Embryonic facial prominence (tissue), 1 donor: ENCODE data around the gene CDK14.

Experiments used
- DNase-seq: peaks from one replicate; pipeline ENCODE4 v3.0.0-alpha.2; 2016; ENCODE audit errors: extremely low spot score

The CDK14 gene

DNA sequence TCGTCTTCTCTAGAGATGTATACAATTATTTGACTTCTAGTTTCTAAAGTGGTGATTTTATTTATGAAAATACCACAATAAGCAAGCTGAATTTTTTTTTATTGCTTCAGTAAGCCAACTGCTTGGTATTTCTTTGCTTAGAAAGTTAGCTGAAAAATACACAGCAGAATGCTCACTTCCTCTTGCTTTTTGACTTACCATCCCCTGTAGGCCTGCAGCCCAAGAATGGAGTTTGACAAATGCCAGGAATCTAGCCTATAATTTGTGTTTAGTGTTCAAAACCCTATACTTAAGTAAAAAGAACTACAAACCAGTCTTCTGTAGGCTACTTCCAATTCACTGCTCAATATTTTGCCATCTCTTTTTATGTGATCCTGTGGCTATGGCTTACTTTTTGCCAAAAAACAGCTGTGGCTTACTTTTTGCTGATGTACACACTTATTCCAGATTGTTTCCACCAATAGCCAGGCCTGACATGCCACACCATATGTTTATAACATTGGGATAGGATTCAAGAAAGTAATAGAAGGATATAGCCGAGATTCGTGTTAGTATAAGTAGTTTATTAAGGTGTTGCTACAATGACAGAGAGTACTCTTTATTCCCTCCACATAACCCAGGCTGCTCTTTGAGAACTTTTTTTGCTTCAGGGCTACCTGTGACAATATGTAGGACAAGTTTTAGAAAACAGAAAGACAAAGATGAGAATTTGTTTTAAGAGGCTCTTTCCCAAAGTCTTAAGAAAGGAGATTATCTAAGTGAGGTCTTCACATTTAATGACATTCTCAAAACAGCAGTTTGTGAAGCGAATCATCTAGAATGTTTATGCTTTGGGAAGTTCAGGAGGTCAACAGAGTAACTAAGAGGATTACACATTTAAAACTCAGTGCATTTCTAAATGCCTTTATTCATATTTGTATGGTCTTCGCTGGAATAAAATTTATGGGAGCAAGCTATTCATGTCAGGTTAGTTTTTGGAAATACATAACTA is 404.2 kb downstream of the CDK14 start:
- DNase-seq, result peak; percentile 15

DNA sequence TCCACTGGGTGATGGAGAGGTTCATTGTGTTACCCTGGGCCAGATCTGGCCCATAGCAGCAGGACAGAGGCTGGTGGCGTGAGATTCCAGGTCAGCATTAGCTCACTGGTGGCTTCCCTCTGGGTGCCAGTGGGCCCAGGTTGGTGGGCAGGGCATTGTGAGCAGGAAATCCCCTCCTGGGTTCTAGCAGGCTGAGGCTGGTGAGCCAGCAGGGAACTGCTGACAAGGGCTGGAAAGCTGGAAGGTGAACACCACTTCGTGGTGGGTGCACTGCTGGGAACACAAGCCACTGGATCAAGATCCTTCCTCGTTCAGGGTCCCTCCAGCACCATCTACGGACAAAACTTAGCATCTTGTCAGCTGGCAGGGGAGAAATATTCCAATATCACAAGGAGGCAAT is 408.9 kb downstream of the CDK14 start:
- no peak for DNase-seq

DNA sequence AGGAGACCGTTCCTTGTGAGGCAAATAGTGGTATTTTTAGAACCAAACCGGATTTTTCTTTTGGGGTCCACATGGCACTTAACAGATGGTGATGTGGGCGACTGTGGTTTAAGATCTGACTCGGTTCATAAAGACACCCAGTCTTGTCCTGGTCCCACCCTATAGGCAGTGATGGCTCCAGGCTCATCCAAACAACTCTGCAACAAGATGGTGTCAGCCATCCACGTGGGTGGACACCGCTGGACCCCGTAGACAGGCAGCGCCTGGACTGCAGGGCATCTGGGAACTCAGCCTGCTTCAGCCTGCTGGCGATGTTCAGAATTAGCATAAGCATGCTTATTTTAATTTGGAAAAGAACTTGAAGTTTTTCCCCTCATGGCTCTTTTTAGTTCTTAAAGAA is 409.7 kb downstream of the CDK14 start:
- no peak for DNase-seq

- no peak for DNase-seq
Measured at GRCh38 chr7:91007371-91007770, 411.2 kb downstream of the CDK14 start.

DNA sequence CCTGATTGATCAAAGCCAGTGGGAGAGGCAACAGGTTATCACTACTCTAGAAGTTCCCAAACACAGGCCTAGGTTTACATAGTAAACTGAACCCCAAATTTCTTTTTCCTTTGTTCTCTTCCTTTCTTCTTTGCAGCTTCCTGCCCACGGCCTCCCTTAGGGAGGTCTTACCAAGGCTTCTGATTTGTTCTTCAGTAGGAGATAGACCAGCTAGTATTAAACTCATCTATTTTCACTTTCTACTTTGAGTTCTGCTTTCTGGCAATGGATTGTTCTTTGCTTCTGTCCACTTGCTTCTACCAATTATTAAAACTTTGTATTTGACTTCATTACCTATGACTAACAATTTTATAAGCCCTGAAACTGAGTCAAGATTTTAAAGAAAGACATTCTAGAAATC is 417.0 kb downstream of the CDK14 start:
- DNase-seq, result no peak

DNA sequence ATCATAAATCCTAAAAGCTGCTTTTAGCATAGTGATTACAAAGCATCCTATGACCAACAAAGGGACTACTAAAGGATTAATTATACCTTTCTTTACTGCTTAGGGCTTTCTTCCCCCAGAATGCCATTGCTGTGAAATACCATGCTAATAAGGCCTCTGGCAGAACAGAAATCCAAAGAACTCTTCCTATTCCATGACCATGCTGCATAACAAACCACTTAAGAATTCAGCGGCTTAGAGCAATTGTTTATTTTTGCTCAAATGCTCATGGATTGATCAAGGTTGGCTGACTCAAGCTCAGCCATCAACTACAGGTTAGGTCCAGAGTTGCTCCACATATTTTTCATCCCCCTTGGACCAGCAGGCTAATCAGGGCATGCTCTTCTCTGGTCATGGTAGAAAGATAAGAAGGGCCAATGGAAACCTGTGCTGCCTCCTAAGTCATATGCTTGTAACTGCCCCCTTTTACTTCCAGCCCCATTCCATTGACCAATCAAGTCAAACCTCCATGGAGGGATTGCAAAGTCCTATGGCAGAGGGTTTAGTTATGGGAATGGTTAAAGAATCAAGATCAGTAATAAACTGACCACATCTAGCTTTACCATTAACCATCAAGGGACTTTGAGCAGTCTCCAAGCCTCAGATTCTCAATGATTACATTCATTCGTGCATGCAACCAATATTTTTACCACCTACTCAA is 423.7 kb downstream of the CDK14 start:
- no peak for DNase-seq

GRCh38 chr7:91020636-91021385 is 424.7 kb downstream of the CDK14 start:
- DNase-seq, result no peak

GRCh38 chr7:91021956-91022355 is 425.8 kb downstream of the CDK14 start:
- DNase-seq, result no peak

DNA sequence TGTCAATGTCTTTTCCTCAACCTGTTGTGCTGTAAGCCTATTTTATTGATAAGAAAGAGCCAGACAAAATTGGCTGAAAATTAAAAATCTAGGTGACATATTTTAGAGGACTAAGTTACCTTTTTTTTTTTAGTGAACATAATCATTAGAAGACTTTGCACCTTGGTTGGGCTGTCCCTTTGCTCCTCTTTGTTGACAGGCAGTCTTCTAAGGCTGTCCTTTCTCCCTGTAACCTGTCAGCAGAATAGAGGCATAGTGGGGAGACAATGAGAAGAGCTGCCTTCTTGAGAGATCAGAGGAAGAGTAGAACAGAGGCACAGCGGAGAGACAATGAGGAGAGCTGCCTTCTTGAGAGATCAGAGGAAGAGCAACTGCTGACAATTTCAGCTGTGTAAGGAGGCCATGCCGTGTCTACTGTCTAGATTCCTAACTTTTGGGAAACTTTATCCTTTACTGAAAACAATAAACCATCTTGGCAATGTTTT is 429.8 kb downstream of the CDK14 start:
- DNase-seq, result no peak

- DNase-seq, result no peak
Measured at GRCh38 chr7:91029688-91030087, 433.6 kb downstream of the CDK14 start.

DNA sequence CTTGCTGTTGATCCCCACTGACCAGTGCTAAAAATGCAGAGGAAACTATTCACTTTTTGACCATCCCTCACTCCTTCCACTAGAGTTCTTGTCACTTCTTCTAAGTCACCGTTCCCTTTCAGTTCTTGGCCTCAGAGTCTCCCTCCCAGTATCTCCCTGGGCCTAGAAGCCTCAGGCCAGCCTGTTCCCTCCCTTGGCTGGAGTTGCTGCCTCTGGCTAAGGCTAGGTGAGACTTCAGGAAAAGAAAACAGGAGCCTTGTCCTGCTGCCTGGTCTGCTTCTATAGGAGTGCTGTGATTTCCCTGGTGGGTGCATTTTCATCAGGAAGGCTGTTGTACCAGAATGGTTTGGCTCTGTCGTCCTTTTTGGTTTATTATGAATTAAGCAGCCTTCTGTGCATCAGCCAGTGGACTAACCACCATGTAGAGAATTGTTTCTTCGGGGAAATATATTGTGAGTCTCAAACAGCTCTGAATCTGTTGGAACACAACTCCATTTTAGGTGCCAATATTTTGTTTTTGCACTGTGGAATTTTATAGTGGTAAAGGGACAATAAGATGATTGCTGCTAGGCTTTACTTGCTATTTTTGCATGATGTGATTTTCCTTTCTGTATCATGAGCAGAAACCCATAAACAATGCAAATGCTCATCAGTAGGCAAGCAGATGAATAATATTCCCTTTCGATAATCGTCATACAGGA is 434.7 kb downstream of the CDK14 start:
- no peak for DNase-seq

DNA sequence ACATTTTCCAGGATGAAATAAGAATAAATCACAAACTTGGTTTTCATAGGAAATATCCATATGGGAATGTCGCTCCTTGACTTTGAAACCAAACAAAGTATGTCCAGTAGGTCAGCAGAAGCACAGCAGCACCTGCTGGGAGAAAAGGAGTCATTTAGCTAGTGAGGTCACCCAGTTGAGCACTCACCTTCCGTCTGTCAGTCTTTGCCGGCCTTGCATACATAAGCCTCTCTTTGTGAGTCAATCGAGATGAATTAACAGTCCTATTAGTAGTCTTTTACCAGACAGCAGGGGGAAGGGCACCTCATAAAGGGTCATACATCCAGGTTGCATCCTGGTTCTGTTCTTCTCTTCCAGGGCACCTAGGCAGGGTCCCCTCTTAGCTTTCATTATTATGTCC is 435.6 kb downstream of the CDK14 start:
- DNase-seq, result no peak

DNA sequence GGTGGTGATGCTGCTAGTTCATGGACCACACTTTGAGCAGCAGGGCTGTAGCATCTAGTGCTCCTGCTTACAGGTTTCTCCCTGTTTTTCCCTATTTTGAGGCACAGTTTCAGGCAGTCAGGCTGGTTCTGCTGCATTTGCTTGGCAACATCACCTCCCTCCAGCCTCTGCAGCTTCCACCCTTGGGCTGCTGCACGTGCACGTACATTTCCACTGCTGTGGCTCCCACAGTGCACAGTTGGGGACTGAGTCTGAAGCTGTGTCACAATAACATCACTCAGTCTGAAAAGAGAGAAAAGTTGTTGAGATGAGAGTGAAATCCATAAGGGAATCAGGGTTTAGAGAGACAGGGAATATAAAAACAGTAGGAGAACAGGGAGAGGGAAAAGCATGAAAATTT is 437.5 kb downstream of the CDK14 start:
- no peak for DNase-seq

DNA sequence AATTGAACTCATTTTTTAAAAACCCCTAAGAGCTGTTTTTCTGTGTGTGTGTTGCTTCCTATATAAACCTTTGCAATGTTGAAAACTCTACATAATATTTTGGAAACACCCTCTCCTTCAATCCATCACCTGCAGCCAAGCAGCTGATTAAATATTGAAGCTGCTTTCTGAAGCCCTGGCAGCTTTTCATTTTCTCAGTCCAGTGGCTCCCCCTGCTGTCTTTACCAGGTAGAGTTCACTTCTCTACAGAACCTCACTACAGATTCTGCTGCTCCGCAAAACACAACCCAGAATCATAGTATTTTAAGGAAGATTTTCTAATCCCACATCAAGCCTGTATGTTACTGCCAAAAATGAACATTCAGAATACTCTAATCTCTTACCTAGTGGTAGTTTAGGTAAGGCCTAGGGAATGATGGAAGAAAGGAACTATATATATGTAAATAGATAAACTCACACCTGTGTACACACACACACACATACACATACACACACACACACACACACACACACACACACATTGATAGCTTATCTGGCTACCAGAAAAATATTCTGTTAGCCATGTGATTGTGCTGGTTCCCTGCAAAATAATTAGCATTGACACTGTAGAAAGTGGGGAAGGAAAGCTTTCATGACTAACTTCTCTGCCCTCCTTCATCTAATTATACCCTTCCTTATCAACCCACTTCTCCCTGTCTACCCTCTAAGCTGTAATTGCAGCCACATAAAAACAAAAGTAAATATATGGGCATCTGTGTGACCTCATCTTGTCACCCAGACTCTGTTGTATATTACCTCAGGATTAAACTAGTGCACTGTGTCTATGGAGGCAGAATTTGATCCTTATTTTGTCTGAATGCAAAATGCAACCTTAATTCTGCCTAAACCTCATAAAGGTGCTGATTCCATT is 438.6 kb downstream of the CDK14 start:
- no peak for DNase-seq

- DNase-seq, result no peak
Measured at GRCh38 chr7:91039033-91039432, 442.9 kb downstream of the CDK14 start.

DNA sequence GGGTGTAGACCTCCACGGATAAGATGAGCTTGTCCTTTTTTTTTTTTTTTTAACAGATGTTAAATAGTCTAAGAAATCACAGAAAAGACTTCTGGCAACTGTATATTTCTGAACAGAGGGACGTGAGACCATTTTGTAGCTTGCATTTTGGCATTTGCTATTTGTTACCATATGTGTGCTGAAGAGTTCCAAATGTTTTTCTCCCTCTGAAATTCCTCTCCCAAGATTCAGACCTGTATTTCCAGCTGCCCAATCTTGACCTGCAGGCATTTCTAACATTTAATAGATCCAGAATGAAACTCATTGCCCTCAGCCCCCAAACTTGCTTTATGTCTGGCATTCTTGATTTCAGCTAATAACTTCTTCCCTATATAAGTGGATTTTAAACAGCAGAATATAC is 445.0 kb downstream of the CDK14 start:
- DNase-seq, result no peak

GRCh38 chr7:91041901-91042484 is 445.9 kb downstream of the CDK14 start:
- DNase-seq, result no peak

GRCh38 chr7:91043186-91043585 is 447.1 kb downstream of the CDK14 start:
- no peak for DNase-seq

- DNase-seq, result no peak
Measured at GRCh38 chr7:91043924-91044645, 448.0 kb downstream of the CDK14 start.
